HCT116 (cell line): ENCODE measurements around the gene ARMC12. TPM values are rescaled to one million over a fixed set of nuclear protein-coding genes. Genes with fewer than 3 reads are reported as not detected.

Experiments
- ATAC-seq: fragments of 200-7000 bp; cut with Tn5 transposase; 2 replicates; pipeline ENCODE4 v1.9.1; 2020; ENCODE audit warnings: mild to moderate bottlenecking, moderate library complexity
- BruUV-seq: library from RNA; stranded (reverse); fragments of 400-500 nt; replicated peaks from 2 replicates; lab custom pipeline; 2021; lab: Mats Ljungman, UMichigan
- CTCF ChIA-PET: fragments of 300-600 bp; sonication (Branson Sonifier 250); formaldehyde crosslinking; loops from one replicate; lab custom pipeline; 2021; ENCODE audit warnings: antibody characterized with exemption; lab: Charles Lee
- POLR2A ChIA-PET: fragments of 300-600, 350-600 bp; sonication (Branson Sonifier 250); formaldehyde crosslinking; loops from one replicate; lab custom pipeline; 2021; ENCODE audit warnings: antibody characterized with exemption; lab: Charles Lee
- RAD21 ChIA-PET, 2 experiments: fragments of 300-600 bp; sonication (Branson Sonifier 250); formaldehyde crosslinking; loops; one replicate each; lab custom pipeline; 2023; ENCODE audit warnings: low total read pairs in 2 of 2; ENCODE audit not compliant: uncharacterized antibody in 2 of 2, unreplicated experiment in 2 of 2, low non-redundant PET in 1 of 2; lab: Charles Lee
- DNase-seq: peaks from one replicate; pipeline ENCODE4 v3.0.0-alpha.2; 2010; ENCODE audit warnings: low read depth, low spot score
- H2AFZ ChIP-seq: fragments of 200-600 bp; shearing (Covaris generic), sonication (generic); 2 replicates; pipeline ENCODE4 v1.6.1; 2017; ENCODE audit warnings: low read depth, mixed run types, mixed read lengths, antibody characterized with exemption, low read length; ENCODE audit not compliant: poor library complexity, severe bottlenecking
- H3K27ac ChIP-seq: 2 replicates; pipeline ENCODE4 v1.5.1; 2012; ENCODE audit warnings: low read depth, low read length
- H3K27me3 ChIP-seq: fragments of 200-600 bp; sonication (generic); 2 replicates; pipeline ENCODE4 v1.6.1; 2016; ENCODE audit warnings: mixed run types, low read length, mixed read lengths; ENCODE audit not compliant: insufficient read depth
- H3K36me3 ChIP-seq, 2 experiments: fragments of 200-500 bp in 1 of 2; fragments of 200-600 bp in 1 of 2; sonication (Bioruptor generic) in 1 of 2; sonication (generic) in 1 of 2; 2 replicates each; pipeline versions ENCODE4 v1.5.1 to v1.6.1; 2014 to 2016; ENCODE audit warnings: low read length in 2 of 2, inconsistent platforms in 1 of 2, mixed read lengths in 1 of 2, mixed run types in 1 of 2; ENCODE audit not compliant: insufficient read depth in 2 of 2, control insufficient read depth in 1 of 2
- H3K4me1 ChIP-seq, 2 experiments: fragments of 200-600 bp in 1 of 2; sonication (generic) in 1 of 2; 2 replicates each; pipeline versions ENCODE4 v1.5.1 to v1.6.1; 2012 to 2017; ENCODE audit warnings: low read length in 2 of 2, inconsistent platforms in 1 of 2, mild to moderate bottlenecking in 1 of 2, mixed read lengths in 1 of 2, mixed run types in 1 of 2, moderate library complexity in 1 of 2; ENCODE audit not compliant: insufficient read depth in 2 of 2, control insufficient read depth in 1 of 2
- H3K4me2 ChIP-seq: fragments of 200-600 bp; sonication (generic); 2 replicates; pipeline ENCODE4 v1.6.1; 2017; ENCODE audit warnings: mixed run types, low read length, mixed read lengths
- H3K4me3 ChIP-seq, 2 experiments: fragments of 200-600 bp in 1 of 2; sonication (generic) in 1 of 2; replicated peaks in 1 of 2; 2 replicates each; pipeline ENCODE4 v1.5.1; 2011 to 2016; ENCODE audit warnings: low read length in 2 of 2, control low read depth in 1 of 2, low read depth in 1 of 2, mild to moderate bottlenecking in 1 of 2, mixed read lengths in 1 of 2, mixed run types in 1 of 2
- H3K79me2 ChIP-seq: fragments of 200-600 bp; sonication (generic); 2 replicates; pipeline ENCODE4 v1.6.1; 2017; ENCODE audit warnings: mild to moderate bottlenecking, mixed run types, low read length, moderate library complexity, mixed read lengths; ENCODE audit not compliant: insufficient read depth
- H3K9ac ChIP-seq: fragments of 200-600 bp; sonication (generic); 2 replicates; pipeline ENCODE4 v1.6.1; 2016; ENCODE audit warnings: low read length, mixed read lengths
- H3K9me2 ChIP-seq: fragments of 200-600 bp; sonication (generic), shearing (Covaris generic); 2 replicates; pipeline ENCODE4 v1.6.1; 2017; ENCODE audit warnings: mixed run types, mild to moderate bottlenecking, moderate library complexity; ENCODE audit not compliant: insufficient read depth
- H3K9me3 ChIP-seq, 2 experiments: fragments of 200-500 bp in 1 of 2; fragments of 200-600 bp in 1 of 2; sonication (Bioruptor generic) in 1 of 2; sonication (generic) in 1 of 2; 2 replicates each; pipeline ENCODE4 v1.6.1; 2014 to 2017; ENCODE audit warnings: low read length in 2 of 2, mixed read lengths in 2 of 2, inconsistent platforms in 1 of 2, low read depth in 1 of 2, mild to moderate bottlenecking in 1 of 2, mixed run types in 1 of 2, moderate library complexity in 1 of 2; ENCODE audit not compliant: control insufficient read depth in 1 of 2, insufficient read depth in 1 of 2
- H4K20me1 ChIP-seq: fragments of 200-600 bp; sonication (generic), shearing (Covaris generic); 2 replicates; pipeline ENCODE4 v1.6.1; 2017; ENCODE audit warnings: mixed run types, mild to moderate bottlenecking, moderate library complexity; ENCODE audit not compliant: insufficient read depth
- CBX3 ChIP-seq: IDR thresholded peaks from 2 replicates; pipeline ENCODE4 v1.6.1; 2012; ENCODE audit warnings: low read depth
- CEBPB ChIP-seq: IDR thresholded peaks from 2 replicates; pipeline ENCODE4 v1.6.1; 2012; ENCODE audit warnings: low read depth
- CTCF ChIP-seq, 3 experiments: fragments of 200-600 bp in 1 of 3; sonication (generic) in 1 of 3; IDR thresholded peaks in 2 of 3; conservative IDR thresholded peaks in 1 of 3; 2 replicates each; pipeline ENCODE4 v1.5.1; 2012 to 2017; ENCODE audit warnings: low read depth in 2 of 3, low read length in 2 of 3, antibody characterized with exemption in 1 of 3, borderline replicate concordance in 1 of 3, control low read depth in 1 of 3, mild to moderate bottlenecking in 1 of 3, mixed read lengths in 1 of 3, mixed run types in 1 of 3, moderate library complexity in 1 of 3; ENCODE audit not compliant: insufficient read depth in 1 of 3
- EGR1 ChIP-seq: IDR thresholded peaks from 2 replicates; pipeline ENCODE4 v1.6.1; 2012; ENCODE audit warnings: low read depth
- ELF1 ChIP-seq: IDR thresholded peaks from 2 replicates; pipeline ENCODE4 v1.6.1; 2012; ENCODE audit warnings: low read depth, borderline replicate concordance
- FOSL1 ChIP-seq: IDR thresholded peaks from 2 replicates; pipeline ENCODE4 v1.6.1; 2012; ENCODE audit warnings: low read depth
- MAX ChIP-seq: IDR thresholded peaks from 2 replicates; pipeline ENCODE4 v1.6.1; 2012
- POLR2A ChIP-seq: IDR thresholded peaks from 2 replicates; pipeline ENCODE4 v1.7.0; 2011; ENCODE audit warnings: borderline replicate concordance; ENCODE audit not compliant: insufficient read depth, insufficient read length; ENCODE audit errors: extremely low read depth
- POLR2AphosphoS5 ChIP-seq: IDR thresholded peaks from 2 replicates; pipeline ENCODE4 v1.6.1; 2011; ENCODE audit warnings: mild to moderate bottlenecking, low read depth, low read length, moderate library complexity
- RAD21 ChIP-seq: IDR thresholded peaks from 2 replicates; pipeline ENCODE4 v1.6.1; 2012; ENCODE audit warnings: low read depth, mild to moderate bottlenecking
- REST ChIP-seq: IDR thresholded peaks from 2 replicates; pipeline ENCODE4 v1.6.1; 2012; ENCODE audit warnings: low read depth
- SIN3A ChIP-seq: IDR thresholded peaks from 2 replicates; pipeline ENCODE4 v1.6.1; 2012; ENCODE audit warnings: low read depth
- SP1 ChIP-seq: IDR thresholded peaks from 2 replicates; pipeline ENCODE4 v1.6.1; 2012; ENCODE audit warnings: low read depth
- YY1 ChIP-seq: IDR thresholded peaks from 2 replicates; pipeline ENCODE4 v1.6.1; 2011; ENCODE audit warnings: low read length, low read depth, moderate library complexity, mild to moderate bottlenecking; ENCODE audit not compliant: insufficient replicate concordance; ENCODE audit errors: extremely low read depth
- ZNF274 ChIP-seq: fragments of 200-500 bp; sonication (Bioruptor generic); IDR thresholded peaks from 2 replicates; pipeline ENCODE4 v1.6.1; 2014; ENCODE audit warnings: mild to moderate bottlenecking, low read depth, low read length, inconsistent platforms
- intact Hi-C: fragments of 100-400 bp; cut with micrococcal nuclease; formaldehyde crosslinking; loops from 2 replicates; pipeline ENCODE4 v1.10.0; 2022
- total RNA-seq: library from RNA; stranded (reverse); gene quantifications from one replicate; pipeline ENCODE4 v1.2.1, GENCODE V29; 2021; ENCODE audit not compliant: unreplicated experiment

Gene ARMC12
- total RNA-seq, 1 experiment from 2014 or later, result 0.79 TPM

- TF ChIP-seq YY1 (no peak), ZNF274 (no peak), CEBPB (no peak), ELF1 (no peak), MAX (no peak), POLR2AphosphoS5 (no peak), FOSL1 (no peak), SP1 (no peak), CBX3 (no peak), POLR2A (no peak), SIN3A (no peak), EGR1 (no peak)
- H3K4me3 ChIP-seq, result no peak overlapping the region
- ChIA-PET POLR2A (no interaction called here), CTCF (no interaction called here), RAD21 (no interaction called here)
- no peaks in the 10 kb centered on the region for H3K36me3 ChIP-seq
- no peaks in the 10 kb centered on the region for H3K9me3 ChIP-seq
- H3K4me2 ChIP-seq, result peak overlapping the region; percentile 99; the same call in 1 of the 2 replicates
- no peaks in the 10 kb centered on the region for H3K27me3 ChIP-seq
- no peaks in the 10 kb centered on the region for H3K9me2 ChIP-seq
- DNase-seq (no peak), ATAC-seq (no peak)
- H3K27ac ChIP-seq, result peak overlapping the region; percentile 96; the same call in 1 of the 2 replicates
- H2AFZ ChIP-seq, result no peak overlapping the region
- BruUV-seq, result no TSS peak
- H4K20me1 ChIP-seq, result no peaks in the 10 kb centered on the region
- H3K9ac ChIP-seq, result no peak overlapping the region
- H3K4me1 ChIP-seq, result peaks cover 63 to 78% of the 10 kb centered on the region in 2 experiments
- intact Hi-C loops, result no loop called here
- H3K79me2 ChIP-seq, result no peaks in the 10 kb centered on the region
Measured at GRCh38 chr6:35729722-35730121, 7.1 kb upstream of the ARMC12 start.

GRCh38 chr6:35730745-35731413 is 6.0 kb upstream of the ARMC12 start:
- ChIA-PET RAD21 (no interaction called here), CTCF (interaction anchor here (0.6 kb wide), 1 partner anchor 120 kb away, joined by 3 read pairs; no protein-coding TSS in a partner anchor), POLR2A (no interaction called here)
- H3K9me3 ChIP-seq, result no peaks in the 10 kb centered on the region
- TF ChIP-seq CTCF (IDR thresholded peaks at IDR 0.05 in 2 of 3, conservative IDR thresholded peaks at IDR 0.05 in 1 of 3; ENCODE audit: borderline replicate concordance in 1 of 3, insufficient read depth in 1 of 3, low read depth in 2 of 3, low read length in 2 of 3) (no peak), RAD21 (no peak), REST (no peak), CBX3 (no peak)
- DNase-seq (no peak), ATAC-seq (peak; percentile 8)
- TSS peak; percentile 75 for BruUV-seq
- H3K36me3 ChIP-seq, result no peaks in the 10 kb centered on the region
- H3K4me1 ChIP-seq, result peaks cover 61 to 73% of the 10 kb centered on the region in 2 experiments
- no peaks in the 10 kb centered on the region for H3K79me2 ChIP-seq
- H3K4me2 ChIP-seq, result peak overlapping the region; percentile 93
- intact Hi-C loops, result no loop called here
- peak overlapping the region; percentile 44; the same call in 1 of the 2 replicates for H3K9ac ChIP-seq
- peak overlapping the region; percentile 27 to 67 for H3K4me3 ChIP-seq
- peak overlapping the region; percentile 56 for H3K27ac ChIP-seq
- no peaks in the 10 kb centered on the region for H3K27me3 ChIP-seq
- no peaks in the 10 kb centered on the region for H4K20me1 ChIP-seq
- H3K9me2 ChIP-seq, result no peaks in the 10 kb centered on the region
- no peak overlapping the region for H2AFZ ChIP-seq
